Measurements from ENCODE around the gene TPBGL. TPM values are rescaled to one million over a fixed set of nuclear protein-coding genes. Genes with fewer than 3 reads are reported as not detected.

The TPBGL gene
- total RNA-seq, 3 donors from 2014 or later, result 0.33 TPM; not detected in 2

DNA sequence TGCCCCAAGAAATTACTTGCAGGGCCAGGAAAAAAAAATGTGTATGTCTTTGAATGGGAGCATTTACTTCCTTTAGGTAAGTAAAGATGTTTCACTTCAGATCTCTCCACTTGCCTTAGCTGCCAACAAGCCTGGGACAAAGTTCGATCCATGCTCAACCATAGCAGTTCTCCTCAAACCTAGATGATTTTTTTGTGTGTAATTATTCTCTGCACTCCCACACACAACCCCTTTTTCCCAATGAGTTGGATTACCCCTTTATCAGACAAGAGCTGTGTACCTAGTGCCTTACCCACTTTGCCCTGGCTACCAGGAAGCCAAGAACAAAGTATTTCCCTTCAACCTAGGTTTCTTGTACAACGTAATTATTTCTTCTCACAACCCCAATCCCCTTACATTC, 35.6 kb downstream of the TPBGL start:
- no peaks in the 10 kb centered on the region for H3K9me3 ChIP-seq
- TF ChIP-seq POLR2AphosphoS5 (IDR thresholded peaks at IDR 0.05) (no peak), POLR2A (IDR thresholded peaks at IDR 0.05) (no peak), CTCF (IDR thresholded peaks at IDR 0.05) (no peak)
- H3K4me1 ChIP-seq, result no peaks in the 10 kb centered on the region
- no peak for DNase-seq (ENCODE audit: low spot score in 2 of 2)
- intact Hi-C loops (cut with DNase I; ENCODE audit: low total_unique reads), result loop anchor here (5.0 kb wide), 1 partner anchor 469 kb away; no protein-coding TSS in a partner anchor
- H3K27ac ChIP-seq, result no peak overlapping the region
- no peak overlapping the region for H3K4me3 ChIP-seq
- H3K27me3 ChIP-seq, result no peaks in the 10 kb centered on the region
- H3K36me3 ChIP-seq, result peaks cover 14% of the 10 kb centered on the region

- no peak for DNase-seq (ENCODE audit: low spot score in 2 of 2)
- Histone ChIP-seq H3K4me3 (no peak overlapping the region), H3K4me1 (no peaks in the 10 kb centered on the region), H3K36me3 (peaks cover 14% of the 10 kb centered on the region), H3K9me3 (no peaks in the 10 kb centered on the region), H3K27me3 (no peaks in the 10 kb centered on the region), H3K27ac (no peak overlapping the region)
- TF ChIP-seq CTCF (IDR thresholded peaks at IDR 0.05) (no peak), POLR2AphosphoS5 (IDR thresholded peaks at IDR 0.05) (no peak), POLR2A (IDR thresholded peaks at IDR 0.05) (no peak)
- intact Hi-C loops (cut with DNase I; ENCODE audit: low total_unique reads), result loop anchor here (5.0 kb wide), 1 partner anchor 469 kb away; no protein-coding TSS in a partner anchor
Measured at GRCh38 chr11:75276686-75277085, 36.1 kb downstream of the TPBGL start.

DNA sequence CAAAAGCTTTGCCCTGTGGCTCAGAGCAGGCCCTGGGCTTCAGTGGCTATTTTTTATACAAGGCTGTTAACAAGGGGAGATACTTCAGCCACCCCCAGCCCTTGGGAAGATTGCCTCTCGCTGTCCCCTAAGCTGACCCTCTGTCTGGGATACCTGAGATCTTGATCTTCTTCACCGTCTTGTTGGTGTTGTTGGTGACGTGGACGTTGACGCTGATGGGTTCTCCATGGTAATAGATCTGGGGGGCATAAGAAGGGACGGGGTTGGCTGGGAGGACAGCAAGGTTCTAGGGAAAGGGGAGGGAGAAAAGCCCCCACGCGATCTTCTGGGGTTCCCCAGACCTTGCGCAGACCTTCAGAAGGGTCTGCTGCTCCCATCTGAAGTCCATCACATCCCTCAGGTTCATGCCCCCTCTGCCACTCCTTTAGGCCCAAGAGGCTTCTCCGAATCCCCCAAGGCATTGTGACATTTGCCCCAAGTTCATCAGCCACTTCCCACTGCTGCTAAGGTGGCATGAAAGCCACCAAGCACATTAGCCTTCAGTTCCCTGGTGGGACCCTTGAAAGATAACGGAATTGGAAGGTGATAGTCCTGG, 36.7 kb downstream of the TPBGL start:
- TF ChIP-seq CTCF (IDR thresholded peaks at IDR 0.05), result no peak
- no peak for TF ChIP-seq POLR2A (IDR thresholded peaks at IDR 0.05)
- TF ChIP-seq POLR2AphosphoS5 (IDR thresholded peaks at IDR 0.05), result no peak
- intact Hi-C loops (cut with DNase I; ENCODE audit: low total_unique reads), result loop anchor here (5.0 kb wide), 1 partner anchor 470 kb away; no protein-coding TSS in a partner anchor
- H3K27ac ChIP-seq, result no peak overlapping the region
- H3K36me3 ChIP-seq, result peaks cover 14% of the 10 kb centered on the region
- no peaks in the 10 kb centered on the region for H3K27me3 ChIP-seq
- peak in 1 of 2 donors; percentile 22 for DNase-seq (ENCODE audit: low spot score in 2 of 2)
- H3K9me3 ChIP-seq, result no peaks in the 10 kb centered on the region
- no peaks in the 10 kb centered on the region for H3K4me1 ChIP-seq
- H3K4me3 ChIP-seq, result no peak overlapping the region

DNA sequence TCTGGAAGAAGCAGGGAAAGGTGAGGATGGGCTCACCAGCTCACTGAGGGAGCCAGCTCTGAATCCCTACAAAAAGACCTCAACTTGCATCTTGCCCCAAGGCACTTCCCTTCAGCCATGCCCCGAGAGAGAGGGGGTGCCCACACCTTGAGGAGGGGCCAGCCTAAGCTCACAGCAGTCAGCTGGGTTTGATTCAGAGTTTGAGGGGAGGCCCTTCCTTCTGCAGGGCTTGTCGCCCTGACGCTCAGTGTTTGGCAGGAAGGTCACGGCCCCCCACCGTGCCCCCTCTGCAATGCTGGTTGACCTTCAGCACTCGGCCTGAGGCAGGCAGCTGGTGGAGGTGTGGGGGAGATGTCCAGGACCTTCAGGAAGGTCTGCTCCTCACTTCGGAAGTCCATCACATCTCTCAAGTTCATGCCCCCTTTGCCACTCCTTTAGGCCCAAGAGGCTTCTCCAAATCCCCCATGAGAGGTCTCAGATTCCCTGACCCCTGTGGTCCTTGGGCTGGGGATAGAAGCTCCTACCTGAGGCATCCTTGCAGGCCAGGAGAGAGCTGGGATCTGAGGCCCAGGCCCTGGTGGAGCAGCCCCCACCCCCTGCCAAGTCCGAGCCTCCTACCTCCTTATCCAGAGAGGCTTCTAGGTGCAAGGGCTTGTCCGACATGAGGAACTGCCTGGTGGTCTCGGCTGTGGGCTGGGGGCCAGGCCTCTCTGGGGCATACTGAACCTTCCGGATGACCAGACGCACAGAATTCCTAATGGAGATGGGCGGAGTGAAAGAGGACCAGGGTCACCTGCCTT, 37.6 kb downstream of the TPBGL start:
- H3K27ac ChIP-seq, result no peak overlapping the region
- H3K27me3 ChIP-seq, result no peaks in the 10 kb centered on the region
- intact Hi-C loops (cut with DNase I; ENCODE audit: low total_unique reads), result loop anchor here (5.0 kb wide), 1 partner anchor 471 kb away; no protein-coding TSS in a partner anchor
- H3K9me3 ChIP-seq, result no peaks in the 10 kb centered on the region
- H3K4me1 ChIP-seq, result no peaks in the 10 kb centered on the region
- peak in 1 of 2 donors; percentile 47 for DNase-seq (ENCODE audit: low spot score in 2 of 2)
- TF ChIP-seq POLR2AphosphoS5 (IDR thresholded peaks at IDR 0.05), result no peak
- no peak for TF ChIP-seq CTCF (IDR thresholded peaks at IDR 0.05)
- TF ChIP-seq POLR2A (IDR thresholded peaks at IDR 0.05), result no peak
- H3K36me3 ChIP-seq, result peaks cover 19% of the 10 kb centered on the region
- H3K4me3 ChIP-seq, result no peak overlapping the region

GRCh38 chr11:75279273-75279672, 38.7 kb downstream of the TPBGL start:
- H3K4me1 ChIP-seq, result no peaks in the 10 kb centered on the region
- no peaks in the 10 kb centered on the region for H3K9me3 ChIP-seq
- TF ChIP-seq CTCF (IDR thresholded peaks at IDR 0.05), result no peak
- no peak for TF ChIP-seq POLR2AphosphoS5 (IDR thresholded peaks at IDR 0.05)
- TF ChIP-seq POLR2A (IDR thresholded peaks at IDR 0.05), result no peak
- H3K4me3 ChIP-seq, result no peak overlapping the region
- peaks cover 19% of the 10 kb centered on the region for H3K36me3 ChIP-seq
- H3K27ac ChIP-seq, result no peak overlapping the region
- no peak for DNase-seq (ENCODE audit: low spot score in 2 of 2)
- no peaks in the 10 kb centered on the region for H3K27me3 ChIP-seq
- intact Hi-C loops (cut with DNase I; ENCODE audit: low total_unique reads), result loop anchor here (5.0 kb wide), 1 partner anchor 472 kb away; no protein-coding TSS in a partner anchor
